HL-60 (cell line): ENCODE measurements around the gene AKT1.

Source experiments
- CTCF ChIP-seq: IDR thresholded peaks from one replicate; pipeline ENCODE4 v1.5.1; 2011; ENCODE audit warnings: low read length, control low read depth, inconsistent platforms; ENCODE audit not compliant: insufficient read depth
- POLR2AphosphoS5 ChIP-seq: IDR thresholded peaks from 2 replicates; pipeline ENCODE4 v1.6.1; 2012; ENCODE audit warnings: low read depth
- TF ChIP-seq, protein P1 (sequence below): IDR thresholded peaks from 2 replicates; pipeline ENCODE4 v1.6.1; 2012; ENCODE audit warnings: low read depth; ENCODE audit not compliant: insufficient replicate concordance

DNA sequence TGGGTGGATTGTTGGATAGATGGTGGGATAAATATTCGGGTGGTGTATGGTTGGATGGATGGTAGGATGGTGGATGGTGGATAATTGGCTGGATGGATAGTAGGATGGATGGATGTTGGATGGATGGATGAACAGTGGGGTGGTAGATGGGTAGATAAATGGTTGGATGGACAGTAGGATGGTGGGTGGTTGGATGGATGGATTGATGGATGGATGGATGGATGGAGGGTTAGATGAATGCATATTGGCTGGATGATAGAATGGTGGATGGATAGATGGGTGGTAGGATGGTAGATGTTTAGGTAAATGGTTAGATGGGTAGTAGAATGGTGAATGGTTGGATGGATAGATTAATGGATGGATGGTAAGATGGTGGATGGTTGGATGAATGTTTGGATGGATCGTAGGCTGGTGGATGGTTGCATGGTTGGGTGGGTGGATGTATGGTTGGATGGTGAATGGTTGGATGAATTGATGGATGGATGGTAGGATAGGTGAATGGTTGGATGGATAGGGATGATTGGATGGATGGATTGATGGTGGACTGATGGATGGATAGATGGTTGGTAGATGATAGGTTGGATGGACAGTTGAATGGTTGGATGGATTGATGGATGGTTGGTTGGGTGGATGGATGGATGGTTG, 28.9 kb upstream of the AKT1 start:
- TF ChIP-seq CTCF, result no peak
- TF ChIP-seq, protein P1, sequence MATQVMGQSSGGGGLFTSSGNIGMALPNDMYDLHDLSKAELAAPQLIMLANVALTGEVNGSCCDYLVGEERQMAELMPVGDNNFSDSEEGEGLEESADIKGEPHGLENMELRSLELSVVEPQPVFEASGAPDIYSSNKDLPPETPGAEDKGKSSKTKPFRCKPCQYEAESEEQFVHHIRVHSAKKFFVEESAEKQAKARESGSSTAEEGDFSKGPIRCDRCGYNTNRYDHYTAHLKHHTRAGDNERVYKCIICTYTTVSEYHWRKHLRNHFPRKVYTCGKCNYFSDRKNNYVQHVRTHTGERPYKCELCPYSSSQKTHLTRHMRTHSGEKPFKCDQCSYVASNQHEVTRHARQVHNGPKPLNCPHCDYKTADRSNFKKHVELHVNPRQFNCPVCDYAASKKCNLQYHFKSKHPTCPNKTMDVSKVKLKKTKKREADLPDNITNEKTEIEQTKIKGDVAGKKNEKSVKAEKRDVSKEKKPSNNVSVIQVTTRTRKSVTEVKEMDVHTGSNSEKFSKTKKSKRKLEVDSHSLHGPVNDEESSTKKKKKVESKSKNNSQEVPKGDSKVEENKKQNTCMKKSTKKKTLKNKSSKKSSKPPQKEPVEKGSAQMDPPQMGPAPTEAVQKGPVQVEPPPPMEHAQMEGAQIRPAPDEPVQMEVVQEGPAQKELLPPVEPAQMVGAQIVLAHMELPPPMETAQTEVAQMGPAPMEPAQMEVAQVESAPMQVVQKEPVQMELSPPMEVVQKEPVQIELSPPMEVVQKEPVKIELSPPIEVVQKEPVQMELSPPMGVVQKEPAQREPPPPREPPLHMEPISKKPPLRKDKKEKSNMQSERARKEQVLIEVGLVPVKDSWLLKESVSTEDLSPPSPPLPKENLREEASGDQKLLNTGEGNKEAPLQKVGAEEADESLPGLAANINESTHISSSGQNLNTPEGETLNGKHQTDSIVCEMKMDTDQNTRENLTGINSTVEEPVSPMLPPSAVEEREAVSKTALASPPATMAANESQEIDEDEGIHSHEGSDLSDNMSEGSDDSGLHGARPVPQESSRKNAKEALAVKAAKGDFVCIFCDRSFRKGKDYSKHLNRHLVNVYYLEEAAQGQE, result no peak
- no peak for TF ChIP-seq POLR2AphosphoS5
